HG03432 (cell line): ENCODE measurements around the gene CNOT11.
"Not testable (repeated sequence)": the region's sequence is repeated elsewhere in the genome, so short reads cannot be mapped to it uniquely, and the experiment has no call there.

Source experiments
- ATAC-seq: cut with Tn5 transposase; IDR thresholded peaks from one replicate; pipeline ENCODE4 v1.9.1; 2021; ENCODE audit warnings: mild to moderate bottlenecking, moderate library complexity; ENCODE audit not compliant: unreplicated experiment

The CNOT11 gene

DNA sequence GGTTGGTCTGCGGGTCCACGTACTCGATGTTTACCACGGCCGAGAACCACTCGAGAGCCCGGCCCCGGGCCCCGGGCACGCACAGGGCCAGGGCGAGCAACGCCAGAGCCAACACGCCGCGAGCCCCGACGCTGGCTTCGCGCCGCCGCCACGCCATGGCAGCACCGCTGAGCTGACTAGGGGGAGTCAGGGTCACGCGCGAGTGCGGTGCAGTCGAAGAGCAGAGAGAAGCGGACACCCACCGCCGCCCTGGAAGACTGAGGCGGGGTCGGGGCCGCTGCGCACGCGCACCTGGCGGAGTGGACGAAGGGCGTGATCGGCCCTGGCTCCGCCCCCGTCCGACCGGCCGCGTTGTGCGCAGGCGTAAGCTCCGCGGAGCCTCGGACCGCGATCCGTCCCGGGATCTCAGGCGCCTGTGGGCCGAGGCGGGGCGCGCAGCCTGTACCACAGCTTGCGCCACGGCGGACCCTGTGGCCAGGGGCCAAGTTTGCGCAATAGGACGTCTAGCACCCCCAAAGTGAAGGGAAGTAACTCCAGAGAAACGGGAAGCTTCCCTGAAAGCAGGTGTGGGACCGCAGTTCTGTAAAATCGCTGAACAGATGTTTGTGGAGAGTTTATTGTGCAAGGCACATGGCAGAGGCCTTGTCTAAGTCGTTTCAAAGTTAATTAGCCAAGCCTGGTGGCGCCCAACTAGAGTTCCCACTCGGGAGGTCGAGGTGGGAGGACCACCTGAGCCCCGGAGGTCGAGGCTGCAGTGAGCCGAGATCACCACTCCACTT, 55.9 kb downstream of the CNOT11 start, which contains the start of gene RNF149:
TSS of gene RNF149 (minus strand) at position 270 of the 779 bp plus-strand sequence. CDS start at position 157, 113 bp downstream.
- ATAC-seq, result peak; percentile 67

- no peak for ATAC-seq
These were observed 57.6 kb downstream of the CNOT11 start for GRCh38 chr2:101310090-101310833.

DNA sequence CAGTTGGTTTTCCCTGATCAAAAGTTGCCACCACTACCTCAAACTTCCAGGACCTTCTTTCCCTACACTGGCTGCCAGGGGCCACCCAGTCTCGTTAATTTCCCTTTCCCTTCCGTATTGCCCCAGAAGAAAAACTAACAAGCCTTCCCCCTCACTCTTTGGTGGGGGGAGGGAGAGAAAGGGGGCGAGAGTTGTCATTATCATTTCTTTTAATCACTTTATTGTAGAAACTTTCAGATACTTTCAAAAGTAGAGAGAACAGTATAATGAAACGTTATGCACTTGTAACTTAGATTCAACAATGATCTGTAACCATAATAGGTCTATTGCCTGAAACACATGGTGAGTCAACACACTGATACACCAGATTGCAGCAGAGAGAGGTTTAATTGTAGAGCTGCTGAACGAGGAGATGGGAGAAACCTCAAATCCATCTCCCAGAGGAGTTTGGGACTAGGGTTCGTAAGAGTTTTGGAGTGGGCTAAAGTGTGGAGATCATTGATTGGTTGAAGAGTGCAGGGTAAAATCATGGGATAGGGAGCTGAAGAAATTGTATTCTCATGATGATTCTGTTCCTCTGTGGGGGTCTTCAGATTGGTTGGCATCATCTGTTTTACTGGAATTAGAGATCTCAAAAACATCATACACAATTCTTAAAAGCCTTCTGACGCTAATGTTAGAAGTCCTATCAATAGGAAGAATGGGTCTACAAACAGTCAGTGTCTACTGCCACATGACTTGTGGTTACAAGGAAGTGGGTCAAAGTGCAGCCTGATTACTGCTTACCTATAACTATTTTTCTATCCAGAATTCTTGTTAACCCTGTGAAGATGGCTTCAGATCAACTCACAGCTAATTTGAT, 58.4 kb downstream of the CNOT11 start:
- no peak for ATAC-seq

GRCh38 chr2:101311696-101312017, 59.0 kb downstream of the CNOT11 start:
- ATAC-seq, result no peak

DNA sequence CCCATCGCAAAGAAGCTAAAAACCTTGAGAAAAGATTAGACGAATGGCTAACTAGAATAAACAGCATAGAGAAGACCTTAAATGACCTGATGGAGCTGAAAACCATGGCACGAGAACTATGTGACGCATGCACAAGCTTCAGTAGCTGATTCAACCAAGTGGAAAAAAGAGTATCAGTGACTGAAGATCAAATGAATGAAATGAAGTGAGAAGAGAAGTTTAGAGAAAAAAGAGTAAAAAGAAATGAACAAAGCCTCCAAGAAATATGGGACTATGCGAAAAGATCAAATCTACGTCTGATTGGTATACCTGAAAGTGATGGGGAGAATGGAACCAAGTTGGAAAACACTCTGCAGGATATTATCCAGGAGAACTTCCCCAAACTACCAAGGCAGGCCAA, 63.9 kb downstream of the CNOT11 start:
- ATAC-seq, result not testable (repeated sequence)
